ENCODE data around the gene STK32C.

DNA sequence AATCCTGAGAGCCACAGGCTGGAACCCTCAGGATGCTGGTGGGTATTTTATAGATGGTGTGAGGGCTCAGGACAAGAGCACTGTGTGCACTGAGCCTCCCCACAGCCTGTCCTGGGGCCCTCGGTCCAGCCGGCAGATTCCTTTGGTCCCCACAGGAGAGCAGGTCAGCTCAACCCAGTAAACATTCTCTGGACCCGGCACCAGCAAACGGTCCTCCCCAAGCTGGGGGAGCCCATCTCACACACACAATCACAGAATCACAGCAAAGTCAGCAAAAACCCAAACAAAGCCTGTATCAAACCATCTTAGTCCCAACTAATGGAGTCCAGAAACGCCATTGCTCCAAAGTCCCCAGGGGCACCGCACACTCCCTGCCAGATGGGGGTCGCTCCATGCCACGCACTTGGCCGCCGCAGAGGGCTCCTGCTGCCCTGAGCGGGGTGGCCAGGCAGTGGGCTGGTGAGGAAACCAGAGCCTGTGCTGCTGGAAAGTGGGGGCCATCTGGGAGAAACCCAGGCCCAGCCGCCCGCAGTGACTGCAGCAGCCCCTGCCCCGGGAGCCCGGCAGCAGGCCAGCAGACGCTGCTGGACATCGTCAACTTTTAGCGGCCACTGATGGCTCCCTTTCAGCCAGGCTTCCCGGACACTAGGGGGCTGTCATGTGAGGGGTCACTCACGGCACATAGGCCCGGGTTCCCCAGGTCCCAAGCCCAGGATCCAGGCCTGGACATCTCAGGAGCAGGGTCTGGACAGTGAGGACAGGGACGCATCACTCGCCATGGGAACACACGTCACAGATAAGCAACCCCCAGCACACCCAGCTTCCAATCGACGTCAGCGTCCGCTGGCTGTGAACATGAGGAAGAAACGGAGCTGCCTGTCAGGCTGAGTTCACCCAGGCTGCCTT lies 68.4 kb downstream of the STK32C start:
- TF ChIP-seq REST (IDR thresholded peaks at IDR 0.05; ENCODE audit: borderline replicate concordance) (no peak), EP300 (conservative IDR thresholded peaks at IDR 0.05; ENCODE audit: poor library complexity, severe bottlenecking) (no peak), EZH2 (IDR thresholded peaks at IDR 0.05; ENCODE audit: borderline replicate concordance, insufficient read depth, low read length, poor library complexity, severe bottlenecking) (no peak), RAD21 (conservative IDR thresholded peaks at IDR 0.05) (no peak), POLR2AphosphoS5 (IDR thresholded peaks at IDR 0.05) (no peak), TAF1 (IDR thresholded peaks at IDR 0.05; ENCODE audit: low read depth) (no peak), SMC3 (conservative IDR thresholded peaks at IDR 0.05; ENCODE audit: poor library complexity) (no peak)
- TF ChIP-seq, protein P1, sequence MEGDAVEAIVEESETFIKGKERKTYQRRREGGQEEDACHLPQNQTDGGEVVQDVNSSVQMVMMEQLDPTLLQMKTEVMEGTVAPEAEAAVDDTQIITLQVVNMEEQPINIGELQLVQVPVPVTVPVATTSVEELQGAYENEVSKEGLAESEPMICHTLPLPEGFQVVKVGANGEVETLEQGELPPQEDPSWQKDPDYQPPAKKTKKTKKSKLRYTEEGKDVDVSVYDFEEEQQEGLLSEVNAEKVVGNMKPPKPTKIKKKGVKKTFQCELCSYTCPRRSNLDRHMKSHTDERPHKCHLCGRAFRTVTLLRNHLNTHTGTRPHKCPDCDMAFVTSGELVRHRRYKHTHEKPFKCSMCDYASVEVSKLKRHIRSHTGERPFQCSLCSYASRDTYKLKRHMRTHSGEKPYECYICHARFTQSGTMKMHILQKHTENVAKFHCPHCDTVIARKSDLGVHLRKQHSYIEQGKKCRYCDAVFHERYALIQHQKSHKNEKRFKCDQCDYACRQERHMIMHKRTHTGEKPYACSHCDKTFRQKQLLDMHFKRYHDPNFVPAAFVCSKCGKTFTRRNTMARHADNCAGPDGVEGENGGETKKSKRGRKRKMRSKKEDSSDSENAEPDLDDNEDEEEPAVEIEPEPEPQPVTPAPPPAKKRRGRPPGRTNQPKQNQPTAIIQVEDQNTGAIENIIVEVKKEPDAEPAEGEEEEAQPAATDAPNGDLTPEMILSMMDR (IDR thresholded peaks at IDR 0.05; ENCODE audit: poor library complexity, severe bottlenecking) = no peak

All from neural cell (in vitro differentiated cells).